H9 (cell line): ENCODE measurements around the gene CFAP54. TPM values are rescaled to one million over a fixed set of nuclear protein-coding genes. Genes with fewer than 3 reads are reported as not detected.

Experiments used
- DNase-seq: peaks from one replicate; pipeline ENCODE4 v3.0.0-alpha.2; 2017
- H2AFZ ChIP-seq: one replicate; pipeline ENCODE4 v1.6.1; 2013; ENCODE audit warnings: mild to moderate bottlenecking, low read length, control low read depth, moderate library complexity
- H2AK5ac ChIP-seq: 2 replicates; pipeline ENCODE4 v1.6.1; 2013; ENCODE audit warnings: low read length, control low read depth, mixed read lengths; ENCODE audit not compliant: insufficient read length
- H2BK120ac ChIP-seq: one replicate; pipeline ENCODE4 v1.6.1; 2013; ENCODE audit warnings: low read depth, mild to moderate bottlenecking, low read length, control low read depth, inconsistent platforms; ENCODE audit not compliant: poor library complexity, severe bottlenecking
- H2BK12ac ChIP-seq: 2 replicates; pipeline ENCODE4 v1.6.1; 2013; ENCODE audit warnings: low read length, control low read depth, mixed read lengths, low read depth; ENCODE audit not compliant: insufficient read length
- H2BK15ac ChIP-seq: 2 replicates; pipeline ENCODE4 v1.6.1; 2013; ENCODE audit warnings: low read depth, low read length, control low read depth
- H2BK20ac ChIP-seq: one replicate; pipeline ENCODE4 v1.6.1; 2013; ENCODE audit warnings: low read depth, mild to moderate bottlenecking, low read length, control low read depth, inconsistent platforms; ENCODE audit not compliant: poor library complexity, severe bottlenecking
- H2BK5ac ChIP-seq: 2 replicates; pipeline ENCODE4 v1.6.1; 2013; ENCODE audit warnings: low read length, control low read depth, mixed read lengths; ENCODE audit not compliant: insufficient read length
- H3K14ac ChIP-seq: 2 replicates; pipeline ENCODE4 v1.6.1; 2013; ENCODE audit warnings: low read length, control low read depth; ENCODE audit not compliant: insufficient read depth
- H3K18ac ChIP-seq: 2 replicates; pipeline ENCODE4 v1.6.1; 2013; ENCODE audit warnings: low read depth, mild to moderate bottlenecking, mixed read lengths, low read length, control low read depth; ENCODE audit not compliant: insufficient read length
- H3K23ac ChIP-seq: 2 replicates; pipeline ENCODE4 v1.6.1; 2013; ENCODE audit warnings: low read length, control low read depth, mixed read lengths, low read depth; ENCODE audit not compliant: insufficient read length
- H3K23me2 ChIP-seq: 2 replicates; pipeline ENCODE4 v1.6.1; 2013; ENCODE audit warnings: low read depth, mild to moderate bottlenecking, mixed read lengths, low read length, control low read depth; ENCODE audit not compliant: insufficient read length, poor library complexity, severe bottlenecking
- H3K27ac ChIP-seq: 2 replicates; pipeline ENCODE4 v1.5.1; 2013; ENCODE audit warnings: low read length, control low read depth, mixed read lengths, low read depth; ENCODE audit not compliant: insufficient read length
- H3K27me3 ChIP-seq: 2 replicates; pipeline ENCODE4 v1.6.1; 2013; ENCODE audit warnings: low read length, control low read depth, inconsistent platforms; ENCODE audit not compliant: insufficient read depth
- H3K4ac ChIP-seq: 2 replicates; pipeline ENCODE4 v1.6.1; 2013; ENCODE audit warnings: low read depth, mild to moderate bottlenecking, control low read depth, inconsistent platforms, low read length, moderate library complexity
- H3K4me1 ChIP-seq: 2 replicates; pipeline ENCODE4 v1.6.1; 2013; ENCODE audit warnings: low read length, control low read depth, inconsistent platforms; ENCODE audit not compliant: insufficient read depth
- H3K4me2 ChIP-seq: 2 replicates; pipeline ENCODE4 v1.6.1; 2013; ENCODE audit warnings: low read length, control low read depth, mixed read lengths; ENCODE audit not compliant: insufficient read length, insufficient read depth
- H3K56ac ChIP-seq: 2 replicates; pipeline ENCODE4 v1.6.1; 2013; ENCODE audit warnings: low read depth, mild to moderate bottlenecking, mixed read lengths, low read length, control low read depth; ENCODE audit not compliant: insufficient read length
- H3K79me1 ChIP-seq: 2 replicates; pipeline ENCODE4 v1.6.1; 2013; ENCODE audit warnings: low read depth, mild to moderate bottlenecking, moderate library complexity, low read length, control low read depth, inconsistent platforms; ENCODE audit not compliant: insufficient read depth, poor library complexity, severe bottlenecking
- H3K79me2 ChIP-seq: 2 replicates; pipeline ENCODE4 v1.6.1; 2013; ENCODE audit warnings: low read length, control low read depth, inconsistent platforms; ENCODE audit not compliant: insufficient read depth
- H3K9ac ChIP-seq: 2 replicates; pipeline ENCODE4 v1.6.1; 2013; ENCODE audit warnings: low read length, control low read depth, mixed read lengths; ENCODE audit not compliant: insufficient read length; ENCODE audit errors: extremely low read depth
- H3K9me3 ChIP-seq: one replicate; pipeline ENCODE4 v1.6.1; 2013; ENCODE audit warnings: low read depth, low read length, inconsistent platforms; ENCODE audit not compliant: control insufficient read depth
- H3T11ph ChIP-seq: one replicate; pipeline ENCODE4 v1.6.1; 2013; ENCODE audit warnings: mild to moderate bottlenecking, low read length, control low read depth, inconsistent platforms
- H4K20me1 ChIP-seq: one replicate; pipeline ENCODE4 v1.6.1; 2013; ENCODE audit not compliant: control insufficient read depth, insufficient read length, insufficient read depth
- H4K5ac ChIP-seq: 2 replicates; pipeline ENCODE4 v1.6.1; 2013; ENCODE audit warnings: low read depth, mild to moderate bottlenecking, mixed read lengths, low read length, control low read depth; ENCODE audit not compliant: insufficient read length
- H4K8ac ChIP-seq: replicated peaks from 2 replicates; pipeline ENCODE4 v1.6.1; 2013; ENCODE audit warnings: low read length, control low read depth, mixed read lengths, low read depth; ENCODE audit not compliant: insufficient read length
- H4K91ac ChIP-seq: 2 replicates; pipeline ENCODE4 v1.6.1; 2013; ENCODE audit warnings: low read depth, mild to moderate bottlenecking, moderate library complexity, mixed read lengths, low read length, control low read depth; ENCODE audit not compliant: insufficient read length
- H3K27ac Mint-ChIP-seq, 3 experiments: 2 replicates in 2 of 3; 3 replicates in 1 of 3; pipeline ENCODE4 v1.8.0; 2020 to 2021; ENCODE audit warnings: mixed read lengths in 3 of 3, mild to moderate bottlenecking in 1 of 3, moderate library complexity in 1 of 3
- H3K27me3 Mint-ChIP-seq: 2 replicates; pipeline ENCODE4 v1.8.0; 2021; ENCODE audit warnings: low read depth, mild to moderate bottlenecking, moderate library complexity, mixed read lengths
- H3K36me3 Mint-ChIP-seq, 3 experiments: 2 replicates in 2 of 3; 3 replicates in 1 of 3; pipeline ENCODE4 v1.8.0; 2020 to 2021; ENCODE audit warnings: low read depth in 3 of 3, mixed read lengths in 3 of 3; ENCODE audit not compliant: insufficient read depth in 1 of 3
- H3K4me1 Mint-ChIP-seq, 2 experiments: 2 replicates each; pipeline ENCODE4 v1.8.0; 2020; ENCODE audit warnings: mixed read lengths in 2 of 2
- H3K4me3 Mint-ChIP-seq, 2 experiments: 2 replicates in 1 of 2; 3 replicates in 1 of 2; pipeline ENCODE4 v1.8.0; 2020 to 2021; ENCODE audit warnings: mild to moderate bottlenecking in 2 of 2, mixed read lengths in 2 of 2, moderate library complexity in 1 of 2
- H3K9me3 Mint-ChIP-seq, 2 experiments: 2 replicates in 1 of 2; 3 replicates in 1 of 2; pipeline ENCODE4 v1.8.0; 2020; ENCODE audit warnings: mild to moderate bottlenecking in 2 of 2, mixed read lengths in 2 of 2, moderate library complexity in 1 of 2
- CTCF ChIP-seq: fragments of 200-600 bp; sonication (generic); conservative IDR thresholded peaks from 3 replicates; pipeline ENCODE4 v1.8.0; 2021; ENCODE audit warnings: antibody characterized with exemption, mild to moderate bottlenecking
- WGBS: extraction: QIAGEN DNeasy Blood & Tissue Kit; methylation state at CpG from one replicate; pipeline ENCODE4 v1.1.7; 2013; ENCODE audit warnings: missing lambda C conversion rate, low lambda C conversion rate, mixed read lengths; ENCODE audit not compliant: insufficient read length; ENCODE audit errors: extremely low coverage; 5-methylcytosine and 5-hydroxymethylcytosine counted together
- total RNA-seq: library from RNA; stranded (reverse); gene quantifications from 2 replicates; pipeline ENCODE4 v1.2.1, GENCODE V29; 2021

The CFAP54 gene
- total RNA-seq, 1 experiment from 2014 or later = 0.24 TPM

- no peaks in the 10 kb centered on the region for H3K79me2 ChIP-seq
- Mint-ChIP-seq H3K27me3 (no peaks in the 10 kb centered on the region), H3K9me3 (peaks cover 0 to 3% of the 10 kb centered on the region in 2 experiments; a peak in 3 of 5 replicates), H3K4me3 (no peak overlapping the region), H3K27ac (no peak overlapping the region), H3K36me3 (no peaks in the 10 kb centered on the region), H3K4me1 (no peaks in the 10 kb centered on the region)
- H3K79me1 ChIP-seq = no peaks in the 10 kb centered on the region
- no peak overlapping the region for H3K14ac ChIP-seq
- no peak overlapping the region for H2BK12ac ChIP-seq
- H2BK5ac ChIP-seq = no peak overlapping the region
- no peaks in the 10 kb centered on the region for H4K20me1 ChIP-seq
- no peak overlapping the region for H3K9ac ChIP-seq
- no peak overlapping the region for H3K4me2 ChIP-seq
- H3K9me3 ChIP-seq = no peaks in the 10 kb centered on the region
- WGBS = no CpG with 5 or more reads among the region's 2 CpGs
- H3K56ac ChIP-seq = no peak overlapping the region
- no peak overlapping the region for H2AFZ ChIP-seq
- no peaks in the 10 kb centered on the region for H3K27me3 ChIP-seq
- no peak overlapping the region for H2BK15ac ChIP-seq
- no peaks in the 10 kb centered on the region for H3K4me1 ChIP-seq
- H2BK20ac ChIP-seq = no peak overlapping the region
- no peak overlapping the region for H3K27ac ChIP-seq
- H3K18ac ChIP-seq = no peak overlapping the region
- DNase-seq = no peak
- no peak for TF ChIP-seq CTCF
- H4K91ac ChIP-seq = no peak overlapping the region
- H4K8ac ChIP-seq = no peak overlapping the region
- no peak overlapping the region for H4K5ac ChIP-seq
- no peak overlapping the region for H3T11ph ChIP-seq
- no peak overlapping the region for H2BK120ac ChIP-seq
- no peaks in the 10 kb centered on the region for H3K23me2 ChIP-seq
- H2AK5ac ChIP-seq = no peak overlapping the region
- H3K23ac ChIP-seq = no peak overlapping the region
- no peak overlapping the region for H3K4ac ChIP-seq
These were observed 384.8 kb downstream of the CFAP54 start for GRCh38 chr12:96874211-96874610.
